ENCODE measurements around the gene SPIC.
"Not testable (repeated sequence)": the region's sequence is repeated elsewhere in the genome, so short reads cannot be mapped to it uniquely, and the experiment has no call there.

Gene SPIC

GRCh38 chr12:101474711-101475386 lies at the start of gene SPIC:
TSS of gene SPIC (plus strand) at chr12:101475336. CDS start at chr12:101476905, 1,569 bp downstream.
- no peak for DNase-seq

GRCh38 chr12:101430456-101430855 lies 44.7 kb upstream of the SPIC start:
- no peak for DNase-seq

GRCh38 chr12:101436136-101436535 lies 39.0 kb upstream of the SPIC start:
- no peak for DNase-seq

GRCh38 chr12:101439236-101439635 lies 35.9 kb upstream of the SPIC start:
- DNase-seq, result no peak

- DNase-seq, result no peak
These were observed 33.5 kb upstream of the SPIC start for GRCh38 chr12:101441461-101442224.

GRCh38 chr12:101455685-101456084 lies 19.5 kb upstream of the SPIC start:
- DNase-seq, result no peak

- DNase-seq, result no peak
These were observed 15.3 kb upstream of the SPIC start for GRCh38 chr12:101459642-101460346.

- no peak for DNase-seq
These were observed 6.2 kb upstream of the SPIC start for GRCh38 chr12:101468948-101469347.

- no peak for DNase-seq
These were observed 4.2 kb upstream of the SPIC start for GRCh38 chr12:101470939-101471338.

- DNase-seq, result not testable (repeated sequence)
These were observed 3.3 kb upstream of the SPIC start for GRCh38 chr12:101471878-101472277.

- DNase-seq, result no peak
These were observed 888 bp upstream of the SPIC start for GRCh38 chr12:101474248-101474647.

- DNase-seq, result no peak
These were observed 692 bp downstream of the SPIC start for GRCh38 chr12:101475751-101476305.

- DNase-seq, result no peak
These were observed 5.7 kb downstream of the SPIC start for GRCh38 chr12:101480849-101481248.

- DNase-seq, result no peak
These were observed 9.9 kb downstream of the SPIC start for GRCh38 chr12:101485021-101485420.

GRCh38 chr12:101488469-101488868 lies 13.3 kb downstream of the SPIC start:
- DNase-seq, result no peak

GRCh38 chr12:101490286-101490920 lies 15.3 kb downstream of the SPIC start:
- peak; percentile 11 to 47 for DNase-seq

GRCh38 chr12:101491329-101491728 lies 16.2 kb downstream of the SPIC start:
- DNase-seq, result no peak

GRCh38 chr12:101493556-101493955 lies 18.4 kb downstream of the SPIC start:
- no peak for DNase-seq

GRCh38 chr12:101498252-101498651 lies 23.1 kb downstream of the SPIC start:
- no peak for DNase-seq

GRCh38 chr12:101501410-101501995 lies 26.4 kb downstream of the SPIC start:
- DNase-seq, result no peak

- DNase-seq, result no peak
These were observed 46.0 kb downstream of the SPIC start for GRCh38 chr12:101521136-101521535.

- DNase-seq, result no peak
These were observed 52.5 kb downstream of the SPIC start for GRCh38 chr12:101527682-101528081.
